Endothelial cell of umbilical vein (primary cell): ENCODE data around the gene PHACTR1. TPM values are rescaled to one million over a fixed set of nuclear protein-coding genes. Genes with fewer than 3 reads are reported as not detected.

ENCODE experiments used
- BruUV-seq: library from RNA; stranded (reverse); fragments of 400-500 nt; replicated peaks from 2 replicates; lab custom pipeline; 2021; lab: Mats Ljungman, UMichigan
- CTCF ChIA-PET: fragments of 300-600, 350-600 bp; sonication (Branson Sonifier 250); formaldehyde crosslinking; loops from one replicate; lab custom pipeline; 2021; ENCODE audit warnings: antibody characterized with exemption, inconsistent platforms; lab: Charles Lee
- POLR2A ChIA-PET: fragments of 300-600, 350-600 bp; sonication (Branson Sonifier 250); formaldehyde crosslinking; loops from one replicate; lab custom pipeline; 2021; ENCODE audit warnings: antibody characterized with exemption, inconsistent platforms; lab: Charles Lee
- DNase-seq: peaks from one replicate; pipeline ENCODE4 v3.0.0-alpha.2; 2011; ENCODE audit warnings: low read depth, low spot score
- FAIRE-seq: peaks from 2 replicates; lab custom pipeline; 2011; peaks lifted over from hg19 to GRCh38; lab: Jason Lieb, UNC
- H2AFZ ChIP-seq: 2 replicates; pipeline ENCODE4 v1.6.0; 2012; ENCODE audit warnings: low read depth, low read length, control low read depth, inconsistent platforms
- H3K27ac ChIP-seq: 2 replicates; pipeline ENCODE4 v1.5.1; 2011; ENCODE audit warnings: low read depth, mild to moderate bottlenecking, control low read depth, low read length, moderate library complexity; ENCODE audit not compliant: insufficient read depth
- H3K27me3 ChIP-seq, 2 experiments: 2 replicates each; pipeline versions ENCODE4 v1.6.0 to v1.6.1; 2011; ENCODE audit warnings: low read length in 2 of 2, mixed read lengths in 1 of 2; ENCODE audit not compliant: control insufficient read depth in 2 of 2, insufficient read depth in 2 of 2
- H3K36me3 ChIP-seq, 2 experiments: 2 replicates in 1 of 2; 3 replicates in 1 of 2; pipeline ENCODE4 v1.5.1; 2011; ENCODE audit warnings: low read length in 2 of 2, mild to moderate bottlenecking in 1 of 2, moderate library complexity in 1 of 2; ENCODE audit not compliant: control insufficient read depth in 2 of 2, insufficient read depth in 2 of 2; ENCODE audit errors: extremely low read depth in 1 of 2
- H3K4me1 ChIP-seq: 3 replicates; pipeline ENCODE4 v1.5.1; 2011; ENCODE audit warnings: mild to moderate bottlenecking, low read length; ENCODE audit not compliant: control insufficient read depth, insufficient read depth; ENCODE audit errors: extremely low read depth
- H3K4me2 ChIP-seq: 2 replicates; pipeline ENCODE4 v1.6.1; 2011; ENCODE audit warnings: low read length, control low read depth, mixed read lengths; ENCODE audit not compliant: insufficient read depth
- H3K4me3 ChIP-seq, 3 experiments: fragments of 200-600 bp in 1 of 3; sonication (generic), shearing (Covaris generic) in 1 of 3; replicated peaks in 1 of 3; 2 replicates each; pipeline ENCODE4 v1.5.1; 2011 to 2016; ENCODE audit warnings: control low read depth in 3 of 3, low read length in 3 of 3, mild to moderate bottlenecking in 2 of 3, inconsistent platforms in 1 of 3, low read depth in 1 of 3, moderate library complexity in 1 of 3; ENCODE audit not compliant: insufficient read depth in 1 of 3
- H3K79me2 ChIP-seq: 2 replicates; pipeline ENCODE4 v1.6.0; 2012; ENCODE audit warnings: low read length, inconsistent platforms; ENCODE audit not compliant: control insufficient read depth, insufficient read depth
- H3K9ac ChIP-seq: replicated peaks from 2 replicates; pipeline ENCODE3; 2011; ENCODE audit warnings: low read length, control low read depth; ENCODE audit not compliant: insufficient read depth; ENCODE audit errors: extremely low read depth
- H3K9me1 ChIP-seq: replicated peaks from 3 replicates; pipeline ENCODE4 v1.6.0; 2011; ENCODE audit warnings: mild to moderate bottlenecking, low read length; ENCODE audit not compliant: control insufficient read depth, insufficient read depth; ENCODE audit errors: extremely low read depth
- H3K9me3 ChIP-seq: replicated peaks from 2 replicates; pipeline ENCODE4 v1.5.1; 2012; ENCODE audit warnings: low read length, inconsistent platforms; ENCODE audit not compliant: control insufficient read depth, insufficient read depth
- H4K20me1 ChIP-seq: replicated peaks from 2 replicates; pipeline ENCODE3; 2011; ENCODE audit warnings: mild to moderate bottlenecking, low read length; ENCODE audit not compliant: control insufficient read depth, insufficient read depth; ENCODE audit errors: extremely low read depth
- CTCF ChIP-seq, 2 donors: IDR thresholded peaks; 1 replicate in 1 of 2; 2 replicates in 1 of 2; pipeline ENCODE4 v1.5.1; 2011; ENCODE audit warnings: low read length in 2 of 2, mild to moderate bottlenecking in 2 of 2, moderate library complexity in 2 of 2, control low read depth in 1 of 2, inconsistent platforms in 1 of 2, low read depth in 1 of 2; ENCODE audit not compliant: insufficient read depth in 1 of 2; ENCODE audit errors: extremely low read depth in 1 of 2
- EZH2 ChIP-seq: IDR thresholded peaks from 2 replicates; pipeline ENCODE4 v1.6.1; 2012; ENCODE audit warnings: borderline replicate concordance, low read depth, mild to moderate bottlenecking, moderate library complexity, low read length, inconsistent platforms; ENCODE audit not compliant: severe bottlenecking
- FOS ChIP-seq: IDR thresholded peaks from 2 replicates; pipeline ENCODE4 v1.6.1; 2011; ENCODE audit warnings: mild to moderate bottlenecking, low read length, moderate library complexity, borderline replicate concordance; ENCODE audit not compliant: insufficient read depth
- GATA2 ChIP-seq: IDR thresholded peaks from 2 replicates; pipeline ENCODE4 v1.7.0; 2011; ENCODE audit warnings: low read depth, mild to moderate bottlenecking, moderate library complexity, mixed read lengths, low read length; ENCODE audit not compliant: insufficient read length, insufficient read depth
- JUN ChIP-seq: IDR thresholded peaks from 2 replicates; pipeline ENCODE4 v1.6.1; 2011; ENCODE audit warnings: borderline replicate concordance, low read depth; ENCODE audit not compliant: insufficient read length, insufficient read depth
- MAX ChIP-seq: IDR thresholded peaks from 2 replicates; pipeline ENCODE4 v1.6.1; 2011; ENCODE audit not compliant: insufficient read depth, insufficient read length
- MYC ChIP-seq: IDR thresholded peaks from one replicate; pipeline ENCODE4 v1.6.1; 2011; ENCODE audit warnings: mild to moderate bottlenecking, low read depth, low read length
- POLR2A ChIP-seq: IDR thresholded peaks from 2 replicates; pipeline ENCODE4 v1.6.1; 2012; ENCODE audit warnings: low read depth, mild to moderate bottlenecking, control low read depth, low read length
- POLR2AphosphoS5 ChIP-seq: IDR thresholded peaks from 2 replicates; pipeline ENCODE4 v1.6.1; 2012; ENCODE audit warnings: low read depth, mild to moderate bottlenecking, control low read depth, low read length, moderate library complexity; ENCODE audit not compliant: insufficient read depth
- dilution Hi-C: fragments of 300-500 bp; cut with MboI; formaldehyde crosslinking; loops from one replicate; pipeline ENCODE4 v1.15.0; 2019; ENCODE audit warnings: low sequenced_read_pairs; ENCODE audit not compliant: extremely low pct_ligation_motif_present
- intact Hi-C: fragments of 100-400 bp; cut with micrococcal nuclease; formaldehyde crosslinking; loops from one replicate; pipeline ENCODE4 v1.10.0; 2022
- polyA plus RNA-seq, 4 experiments: library from polyadenylated mRNA; depleted of rRNA in 3 of 4; stranded (reverse) in 3 of 4; unstranded in 1 of 4; fragments of >200 nt; gene quantifications; 2 replicates each; pipeline versions ENCODE4 v1.2.1 to v1.2.3, GENCODE V29; 2011 to 2012; ENCODE audit warnings: missing spikeins in 1 of 4
- total RNA-seq: library from RNA; stranded (reverse); gene quantifications from 2 replicates; pipeline ENCODE4 v1.2.3, GENCODE V29; 2021

The PHACTR1 gene
- total and polyA plus RNA-seq, 2 donors (not counting 3 experiments of a cell fraction or from before 2014, with no cell fraction given) = 2.4 to 23.2 TPM

GRCh38 chr6:13058051-13058450 lies 341.5 kb downstream of the PHACTR1 start:
- TF ChIP-seq JUN (no peak), MAX (no peak), MYC (no peak), CTCF (IDR thresholded peaks at IDR 0.05; ENCODE audit: extremely low read depth in 1 of 2, insufficient read depth in 1 of 2, low read depth in 1 of 2, low read length in 2 of 2) (no peak), EZH2 (no peak), FOS (no peak), GATA2 (no peak), POLR2AphosphoS5 (no peak), POLR2A (no peak)
- Histone ChIP-seq H3K4me1 (no peaks in the 10 kb centered on the region), H2AFZ (no peak overlapping the region), H3K27me3 (no peaks in the 10 kb centered on the region), H3K9ac (no peak overlapping the region), H4K20me1 (no peaks in the 10 kb centered on the region), H3K36me3 (no peaks in the 10 kb centered on the region), H3K9me1 (no peaks in the 10 kb centered on the region), H3K27ac (no peak overlapping the region), H3K9me3 (no peaks in the 10 kb centered on the region), H3K4me2 (no peak overlapping the region), H3K4me3 (no peak overlapping the region), H3K79me2 (no peaks in the 10 kb centered on the region)
- dilution Hi-C loops = no loop called here
- CTCF ChIA-PET = no interaction called here
- no peak for FAIRE-seq
- intact Hi-C loops = no loop called here
- no peak for DNase-seq
- POLR2A ChIA-PET = no interaction called here
- BruUV-seq = no TSS peak
